Astrocyte of the hippocampus (primary cell): ENCODE data around the gene SNX9.

Experiments
- DNase-seq: peaks from one replicate; pipeline ENCODE4 v3.0.0; 2011; ENCODE audit warnings: low read depth, low spot score

SNX9 gene

GRCh38 chr6:157978021-157978783, 155.2 kb downstream of the SNX9 start:
- no peak for DNase-seq

GRCh38 chr6:157980288-157981131, 157.5 kb downstream of the SNX9 start:
- no peak for DNase-seq

GRCh38 chr6:157981132-157981394, 158.0 kb downstream of the SNX9 start:
- DNase-seq, result peak; percentile 32

- DNase-seq, result peak; percentile 95
Measured at GRCh38 chr6:157981395-157982101, 158.5 kb downstream of the SNX9 start, which contains the start of gene SYNJ2. Gene SYNJ2 (plus strand): TSS chr6:157981863. CDS start chr6:157981962, 99 bp downstream.

GRCh38 chr6:157982102-157982562, 159.1 kb downstream of the SNX9 start:
- DNase-seq, result peak; percentile 67

DNA sequence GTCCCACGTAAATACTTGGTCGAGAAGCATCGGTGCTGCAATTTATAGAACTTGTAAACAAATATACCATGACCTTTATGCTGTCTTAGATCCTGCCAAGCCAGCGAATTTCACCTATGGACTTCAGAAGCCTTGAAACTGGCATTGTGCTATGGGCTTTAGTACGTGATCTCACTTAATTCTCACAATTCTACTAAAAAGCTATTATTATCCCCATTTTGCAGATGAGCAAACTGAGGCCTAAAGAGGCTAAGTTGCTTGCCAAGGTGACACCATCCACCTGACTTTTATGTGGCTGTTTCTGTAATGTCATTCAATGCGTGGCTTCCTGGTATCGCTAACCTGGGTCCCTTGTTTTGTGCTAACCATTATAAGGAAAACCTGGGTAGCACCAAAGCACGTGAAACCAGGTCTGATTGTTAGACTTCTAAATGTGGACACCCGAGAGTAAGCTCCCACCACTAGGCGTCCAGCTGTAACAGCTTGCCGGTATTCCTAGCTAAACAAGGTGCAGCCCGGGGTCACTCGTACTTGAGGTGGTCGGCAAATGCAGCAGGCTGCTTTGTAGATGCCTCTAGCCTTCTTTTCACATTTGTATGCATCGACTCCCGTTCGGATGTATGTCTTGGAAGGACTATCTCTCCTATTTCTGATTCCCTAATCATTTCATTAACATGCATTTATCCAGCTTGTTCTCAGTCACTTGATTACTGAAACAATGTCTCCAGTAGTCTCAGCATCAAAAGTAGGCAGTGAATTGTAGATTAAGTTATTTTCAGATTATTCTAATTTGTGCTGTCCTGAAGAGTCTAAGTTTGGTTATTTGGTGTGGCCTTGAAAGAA, 159.7 kb downstream of the SNX9 start:
- peak; percentile 73 for DNase-seq

DNA sequence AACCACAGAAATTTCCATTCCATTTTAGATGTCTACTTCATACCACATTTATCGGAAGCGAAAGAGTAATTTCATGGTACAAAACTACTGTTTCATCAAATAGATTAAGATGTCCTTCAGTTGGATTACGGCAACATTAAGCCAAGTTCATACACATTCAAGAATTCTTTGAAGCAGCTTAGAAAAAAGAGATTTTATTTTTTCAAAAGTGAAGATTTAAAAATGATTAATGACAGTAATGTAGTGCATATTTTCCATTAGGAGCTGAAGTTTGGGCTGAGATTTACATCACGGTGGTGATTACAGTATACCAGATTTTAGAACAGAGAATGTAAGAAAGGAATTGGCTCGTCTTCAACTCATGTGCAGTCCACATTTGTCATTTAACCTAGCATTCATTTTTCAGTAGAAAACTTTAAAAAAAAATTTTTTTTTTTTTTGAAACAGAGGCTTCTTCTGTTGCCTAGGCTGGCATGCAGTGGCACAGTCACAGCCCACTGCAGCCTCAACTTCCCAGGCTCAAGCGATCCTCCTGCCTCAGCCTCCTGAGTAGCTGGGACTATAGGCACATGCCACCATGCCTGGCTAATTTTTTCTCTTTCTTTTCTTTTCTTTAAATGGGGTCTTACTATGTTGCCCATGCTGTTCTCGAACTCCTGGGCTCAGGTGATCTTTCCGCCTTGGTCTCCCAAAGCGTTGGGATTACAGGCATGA, 160.5 kb downstream of the SNX9 start:
- DNase-seq, result no peak

GRCh38 chr6:157984128-157984527, 161.1 kb downstream of the SNX9 start:
- no peak for DNase-seq

DNA sequence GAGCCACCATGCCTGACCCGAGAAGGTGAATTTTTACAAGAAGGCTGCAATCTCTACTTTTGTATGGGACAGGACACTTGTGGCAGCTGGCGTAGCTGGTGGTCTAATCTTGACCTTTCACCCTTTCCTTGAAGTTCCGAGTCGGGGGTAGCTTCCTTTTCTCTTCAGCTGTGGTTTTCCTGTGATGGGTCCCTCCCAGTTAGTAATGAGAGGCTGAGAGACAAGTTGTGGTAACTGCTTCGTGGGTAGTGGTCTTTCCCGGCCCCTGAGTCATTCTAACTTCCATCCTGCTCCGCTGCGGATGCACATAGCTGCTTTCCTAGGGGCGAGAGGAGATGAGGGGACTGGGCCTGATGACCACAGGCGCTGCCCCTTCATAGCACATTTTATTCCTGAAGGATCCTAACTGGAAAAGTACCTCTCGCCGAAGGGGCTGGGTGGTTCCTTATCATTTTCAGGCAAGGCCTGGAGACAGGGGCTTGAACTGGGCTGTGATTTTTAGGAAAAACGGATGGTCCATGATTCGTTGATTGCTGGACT, 161.7 kb downstream of the SNX9 start:
- DNase-seq, result peak; percentile 42

GRCh38 chr6:157985378-157986155, 162.5 kb downstream of the SNX9 start:
- DNase-seq, result peak; percentile 59

DNA sequence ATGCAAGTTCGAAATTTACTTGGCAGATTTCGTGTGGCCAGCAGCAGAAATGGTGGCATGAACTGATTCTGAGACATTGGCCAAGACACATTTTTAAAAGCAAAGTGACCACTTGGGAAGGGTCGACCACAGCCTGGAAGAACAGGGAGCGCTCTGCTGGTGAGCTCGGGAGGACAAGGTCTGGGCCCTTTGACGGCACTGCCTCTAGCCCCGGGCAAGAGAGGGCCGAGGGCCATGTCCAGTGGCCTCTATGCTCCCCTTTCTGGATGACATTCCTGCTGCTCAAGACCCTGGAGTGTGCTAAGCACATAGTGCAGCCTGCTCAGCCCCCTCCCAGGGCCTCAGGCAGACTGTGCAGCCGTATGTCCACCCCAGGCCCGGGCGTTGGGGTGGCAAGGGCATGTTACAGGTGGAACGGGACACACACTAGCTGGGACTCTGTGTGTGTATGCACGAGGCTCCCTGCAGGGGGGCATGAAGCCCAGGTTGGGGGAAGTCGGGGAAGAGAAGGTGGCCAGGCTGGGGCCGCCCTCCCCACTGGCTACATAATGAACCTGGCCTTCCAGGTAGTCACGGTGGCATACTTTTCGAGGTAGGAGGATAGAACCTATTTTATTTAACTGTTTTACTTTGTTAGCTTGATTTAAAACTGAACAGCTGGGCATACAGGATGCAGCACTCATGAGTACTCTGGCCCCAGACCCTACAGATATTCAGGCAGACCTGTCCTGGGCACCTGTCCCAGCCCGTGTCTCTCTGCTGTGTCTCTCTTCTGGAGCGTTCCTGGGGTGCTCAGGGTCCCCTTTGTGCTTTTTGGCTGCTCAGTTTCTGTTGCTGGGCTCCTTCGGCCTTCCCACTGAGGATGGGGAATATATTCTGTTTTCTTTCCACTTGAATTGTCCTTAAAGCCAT, 165.0 kb downstream of the SNX9 start:
- no peak for DNase-seq

GRCh38 chr6:157988700-157989063, 165.6 kb downstream of the SNX9 start:
- no peak for DNase-seq

DNA sequence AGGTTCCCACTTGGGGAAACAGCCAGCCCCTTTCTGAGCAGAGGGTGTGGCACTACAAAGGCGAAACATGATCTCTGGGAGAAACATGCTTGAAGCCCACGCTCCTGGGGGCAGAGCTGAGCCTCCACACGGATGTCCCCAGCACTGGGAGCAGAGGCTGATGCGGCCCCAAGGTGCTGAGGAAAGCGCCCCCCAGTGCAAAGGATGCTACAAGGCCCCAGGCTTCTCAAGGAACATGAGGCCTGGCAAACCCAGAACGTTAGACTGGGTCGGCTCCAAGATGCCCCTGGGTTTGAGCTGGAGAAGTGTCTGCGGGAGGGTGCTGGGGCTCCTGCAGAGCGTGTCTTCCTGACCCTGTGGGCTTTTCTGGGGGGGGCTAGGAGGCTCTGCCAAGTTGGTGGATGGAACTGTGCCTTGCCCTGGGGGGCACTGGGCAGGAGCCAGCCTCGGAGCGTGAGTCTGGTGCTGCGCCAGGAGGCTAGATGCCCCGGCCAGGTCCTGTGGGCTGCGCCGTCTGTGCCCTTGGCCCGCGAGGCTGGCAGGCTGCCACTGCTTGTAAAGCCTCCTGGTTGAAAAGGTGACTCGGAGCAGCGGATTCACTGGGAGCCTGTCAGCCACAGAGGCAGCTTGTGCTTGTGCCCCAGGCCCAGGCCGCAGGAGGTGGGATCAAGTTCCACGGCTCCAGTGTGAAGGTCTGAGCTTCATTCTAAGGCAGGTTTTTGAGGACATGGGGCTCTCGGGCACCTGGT, 166.7 kb downstream of the SNX9 start:
- peak; percentile 91 for DNase-seq

DNA sequence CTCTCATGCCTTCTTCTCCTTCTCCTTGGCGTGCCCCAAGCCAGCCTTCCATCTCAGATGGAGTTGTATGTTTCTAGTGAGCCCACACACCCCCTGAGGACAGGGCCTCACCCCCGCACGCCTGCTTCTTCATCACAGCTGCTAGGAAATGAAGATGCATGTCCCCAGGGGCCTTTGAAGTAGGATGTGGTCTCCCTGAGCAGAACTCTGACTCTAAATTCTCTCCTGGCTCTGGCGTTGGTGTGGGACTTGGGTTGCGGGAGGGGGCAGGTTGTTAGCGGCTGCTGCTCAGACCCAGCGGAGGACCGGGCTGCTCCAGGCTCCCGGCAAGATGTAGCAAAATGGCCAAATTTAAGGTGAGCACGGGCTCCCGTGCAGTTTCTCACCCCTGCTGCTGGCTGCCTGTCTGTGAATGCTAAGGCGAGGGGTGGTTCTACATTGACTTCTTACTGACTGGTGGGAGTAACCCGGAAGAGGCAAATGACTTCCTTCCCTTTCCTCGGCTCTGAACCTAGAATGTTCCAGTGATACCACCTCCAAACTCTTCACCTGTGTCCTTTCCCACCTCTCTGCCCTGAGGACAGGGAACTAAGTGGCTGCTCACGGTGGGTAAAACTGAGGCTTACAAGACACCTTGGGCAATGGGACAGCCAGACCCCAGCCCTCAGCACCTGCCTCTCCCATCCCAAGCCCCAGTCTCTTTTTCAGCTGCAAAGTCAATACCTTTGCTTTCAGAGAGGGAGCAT, 167.4 kb downstream of the SNX9 start:
- DNase-seq, result no peak

DNA sequence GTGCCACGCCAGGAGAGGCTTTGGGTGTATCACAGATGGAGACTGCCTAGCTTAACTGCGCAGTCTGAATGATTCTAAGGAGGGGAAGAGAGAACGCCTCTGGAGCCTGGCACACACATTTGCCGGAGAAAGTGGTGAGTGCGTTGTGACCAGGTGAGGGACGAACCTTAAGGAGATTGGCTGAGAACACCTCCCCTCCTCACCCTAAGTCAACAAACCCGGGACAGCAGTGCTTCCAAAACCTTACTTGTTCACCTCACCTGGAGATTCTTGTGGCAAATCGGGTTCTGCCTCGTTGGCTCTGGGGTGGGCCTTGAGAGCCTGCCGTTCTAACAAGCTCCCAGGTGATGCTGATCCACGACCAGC, 168.0 kb downstream of the SNX9 start:
- DNase-seq, result no peak

GRCh38 chr6:157993076-157993475, 170.0 kb downstream of the SNX9 start:
- no peak for DNase-seq

DNA sequence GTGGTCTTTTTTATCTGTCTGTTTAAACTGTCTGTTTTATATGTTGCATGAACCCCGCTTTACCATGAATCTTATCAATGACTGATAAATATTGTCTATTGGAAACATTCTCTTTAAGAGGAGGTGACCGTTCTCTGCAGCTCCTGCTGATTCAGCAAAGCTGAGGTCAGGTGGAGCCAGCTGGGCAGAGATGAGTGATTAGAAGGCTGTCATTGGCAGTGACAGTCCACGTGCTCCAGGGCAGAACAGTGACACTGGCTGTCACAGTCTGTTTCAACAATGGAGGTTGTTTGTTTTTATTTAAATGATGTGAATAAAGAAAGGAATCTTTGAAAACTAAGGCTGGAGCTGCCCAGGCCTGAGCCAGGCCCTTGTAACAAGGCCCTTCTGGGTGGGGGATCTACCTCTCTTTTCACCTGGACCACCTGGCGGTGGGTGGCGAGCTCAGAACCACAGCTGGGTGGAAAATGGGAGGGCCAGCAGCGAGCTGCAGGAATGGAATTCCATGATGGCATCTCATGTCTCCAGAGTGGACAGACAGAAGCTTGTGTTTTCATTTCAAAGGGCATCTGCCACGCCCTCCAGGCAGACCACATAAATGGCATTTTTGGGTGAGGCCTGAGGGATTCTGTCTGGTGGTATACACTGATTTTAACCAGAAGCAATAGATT, 171.2 kb downstream of the SNX9 start:
- no peak for DNase-seq
